ENCODE measurements around the gene TBATA. TPM values are rescaled to one million over a fixed set of nuclear protein-coding genes. Genes with fewer than 3 reads are reported as not detected.

Gene TBATA
- total and polyA plus RNA-seq, 4 experiments from 2014 or later = not detected

- no peaks in the 10 kb centered on the region for H3K9me3 ChIP-seq (ENCODE audit: control insufficient read depth in 1 of 2, low read length in 2 of 2)
- POLR2A ChIA-PET (ENCODE audit: partially characterized antibody) = no interaction called here
Observed at GRCh38 chr10:70760271-70760787, 24.8 kb downstream of the TBATA start.

GRCh38 chr10:70759781-70760180 is 25.4 kb downstream of the TBATA start:
- Histone ChIP-seq H3K4me3 (ENCODE audit: low read length in 2 of 2) (no peak overlapping the region), H3K27me3 (ENCODE audit: insufficient read depth, low read length) (no peaks in the 10 kb centered on the region), H3K4me1 (ENCODE audit: insufficient read depth, low read length) (no peaks in the 10 kb centered on the region), H3K9me3 (ENCODE audit: control insufficient read depth in 1 of 2, low read length in 2 of 2) (no peaks in the 10 kb centered on the region), H3K27ac (ENCODE audit: low read depth, low read length) (no peak overlapping the region), H3K36me3 (ENCODE audit: insufficient read depth, low read length) (no peaks in the 10 kb centered on the region)
- no peaks in the 10 kb centered on the region for H3K9me3 Mint-ChIP-seq
- ChIA-PET POLR2A (ENCODE audit: partially characterized antibody) (no interaction called here), CTCF (ENCODE audit: partially characterized antibody) (interaction anchor here (0.6 to 11.8 kb wide), 8 partner anchors 184 to 305 kb away, joined by 3 to 162 read pairs (median 11); no protein-coding TSS in a partner anchor)
- intact Hi-C loops (cut with micrococcal nuclease) = loop anchor here (1.0 to 10.0 kb wide), 4 partner anchors 200 to 537 kb away; partner anchors contain the start of gene LRRC20
- no peak overlapping the region for H3K4me3 Mint-ChIP-seq
- no peak for DNase-seq
- H3K27me3 Mint-ChIP-seq = no peaks in the 10 kb centered on the region
- no peak overlapping the region for H3K27ac Mint-ChIP-seq
- H3K36me3 Mint-ChIP-seq = no peaks in the 10 kb centered on the region
- H3K4me1 Mint-ChIP-seq = peaks cover 0 to 2% (median under 1%) of the 10 kb centered on the region in 4 donors

More at GRCh38 chr10:70760271-70760787, 24.8 kb downstream of the TBATA start:
- DNase-seq = no peak
- intact Hi-C loops (cut with micrococcal nuclease) = no loop called here
- H3K27me3 Mint-ChIP-seq = no peaks in the 10 kb centered on the region
- Histone ChIP-seq H3K36me3 (ENCODE audit: insufficient read depth, low read length) (no peaks in the 10 kb centered on the region), H3K27ac (ENCODE audit: low read depth, low read length) (no peak overlapping the region), H3K4me3 (ENCODE audit: low read length in 2 of 2) (no peak overlapping the region), H3K27me3 (ENCODE audit: insufficient read depth, low read length) (no peaks in the 10 kb centered on the region), H3K4me1 (ENCODE audit: insufficient read depth, low read length) (no peaks in the 10 kb centered on the region)
- CTCF ChIA-PET (ENCODE audit: partially characterized antibody) = interaction anchor here (0.8 to 11.8 kb wide), 4 partner anchors 10 to 299 kb away, joined by 4 to 162 read pairs (median 18); no protein-coding TSS in a partner anchor
- H3K27ac Mint-ChIP-seq = no peak overlapping the region
- H3K4me3 Mint-ChIP-seq = no peak overlapping the region
- peaks cover 0 to under 1% (median under 1%) of the 10 kb centered on the region in 8 donors for H3K9me3 Mint-ChIP-seq
- no peaks in the 10 kb centered on the region for H3K36me3 Mint-ChIP-seq
- H3K4me1 Mint-ChIP-seq = peaks cover 0 to 2% (median under 1%) of the 10 kb centered on the region in 4 donors

- Mint-ChIP-seq H3K9me3 (no peaks in the 10 kb centered on the region), H3K27me3 (no peaks in the 10 kb centered on the region), H3K4me1 (peaks cover 0 to 2% (median under 1%) of the 10 kb centered on the region in 4 donors), H3K4me3 (no peak overlapping the region), H3K36me3 (no peaks in the 10 kb centered on the region), H3K27ac (no peak overlapping the region)
- DNase-seq = peak; percentile 43 to 62 (median 55)
- Histone ChIP-seq H3K27ac (ENCODE audit: low read depth, low read length) (no peak overlapping the region), H3K4me1 (ENCODE audit: insufficient read depth, low read length) (no peaks in the 10 kb centered on the region), H3K4me3 (ENCODE audit: low read length in 2 of 2) (no peak overlapping the region), H3K9me3 (ENCODE audit: control insufficient read depth in 1 of 2, low read length in 2 of 2) (no peaks in the 10 kb centered on the region), H3K27me3 (ENCODE audit: insufficient read depth, low read length) (no peaks in the 10 kb centered on the region), H3K36me3 (ENCODE audit: insufficient read depth, low read length) (no peaks in the 10 kb centered on the region)
- CTCF ChIA-PET (ENCODE audit: partially characterized antibody) = interaction anchor here (0.6 to 11.8 kb wide), 14 partner anchors 10 to 435 kb away, joined by 3 to 162 read pairs (median 4); no protein-coding TSS in a partner anchor
- intact Hi-C loops (cut with micrococcal nuclease) = loop anchor here (1.0 to 10.0 kb wide), 4 partner anchors 200 to 537 kb away; partner anchors contain the start of gene LRRC20
- POLR2A ChIA-PET (ENCODE audit: partially characterized antibody) = no interaction called here
Observed at GRCh38 chr10:70758757-70759514, 26.2 kb downstream of the TBATA start.

GRCh38 chr10:70757856-70758255 is 27.3 kb downstream of the TBATA start:
- no peaks in the 10 kb centered on the region for H3K4me1 ChIP-seq (ENCODE audit: insufficient read depth, low read length)
- Mint-ChIP-seq H3K36me3 (no peaks in the 10 kb centered on the region), H3K9me3 (no peaks in the 10 kb centered on the region), H3K4me3 (no peak overlapping the region), H3K4me1 (peaks cover 0 to 2% (median under 1%) of the 10 kb centered on the region in 4 donors), H3K27me3 (no peaks in the 10 kb centered on the region), H3K27ac (no peak overlapping the region)
- H3K9me3 ChIP-seq (ENCODE audit: control insufficient read depth in 1 of 2, low read length in 2 of 2) = no peaks in the 10 kb centered on the region
- no peak for DNase-seq
- no peaks in the 10 kb centered on the region for H3K27me3 ChIP-seq (ENCODE audit: insufficient read depth, low read length)
- intact Hi-C loops (cut with micrococcal nuclease) = loop anchor here (5.0 to 10.0 kb wide), 2 partner anchors 373 to 536 kb away; partner anchors contain the start of gene LRRC20
- H3K4me3 ChIP-seq (ENCODE audit: low read length in 2 of 2) = no peak overlapping the region
- no peak overlapping the region for H3K27ac ChIP-seq (ENCODE audit: low read depth, low read length)
- ChIA-PET POLR2A (ENCODE audit: partially characterized antibody) (no interaction called here), CTCF (ENCODE audit: partially characterized antibody) (interaction anchor here (1.7 to 11.8 kb wide), 5 partner anchors 199 to 297 kb away, joined by 9 to 162 read pairs (median 14); no protein-coding TSS in a partner anchor)
- no peaks in the 10 kb centered on the region for H3K36me3 ChIP-seq (ENCODE audit: insufficient read depth, low read length)

- Histone ChIP-seq H3K4me3 (ENCODE audit: low read length in 2 of 2) (no peak overlapping the region), H3K27ac (ENCODE audit: low read depth, low read length) (no peak overlapping the region), H3K9me3 (ENCODE audit: control insufficient read depth in 1 of 2, low read length in 2 of 2) (no peaks in the 10 kb centered on the region), H3K27me3 (ENCODE audit: insufficient read depth, low read length) (no peaks in the 10 kb centered on the region), H3K4me1 (ENCODE audit: insufficient read depth, low read length) (no peaks in the 10 kb centered on the region), H3K36me3 (ENCODE audit: insufficient read depth, low read length) (no peaks in the 10 kb centered on the region)
- no peak for DNase-seq
- H3K36me3 Mint-ChIP-seq = no peaks in the 10 kb centered on the region
- ChIA-PET POLR2A (ENCODE audit: partially characterized antibody) (no interaction called here), CTCF (ENCODE audit: partially characterized antibody) (interaction anchor here (2.0 to 11.8 kb wide), 3 partner anchors 198 to 296 kb away, joined by 9 to 162 read pairs (median 28); no protein-coding TSS in a partner anchor)
- H3K27ac Mint-ChIP-seq = no peak overlapping the region
- no peaks in the 10 kb centered on the region for H3K27me3 Mint-ChIP-seq
- H3K4me1 Mint-ChIP-seq = peaks cover 0 to 2% (median under 1%) of the 10 kb centered on the region in 4 donors
- no peaks in the 10 kb centered on the region for H3K9me3 Mint-ChIP-seq
- intact Hi-C loops (cut with micrococcal nuclease) = loop anchor here (5.0 to 10.0 kb wide), 2 partner anchors 372 to 535 kb away; partner anchors contain the start of gene LRRC20
- no peak overlapping the region for H3K4me3 Mint-ChIP-seq
Observed at GRCh38 chr10:70756700-70757360, 28.3 kb downstream of the TBATA start.

GRCh38 chr10:70753841-70754621 is 31.1 kb downstream of the TBATA start:
- H3K4me1 ChIP-seq (ENCODE audit: insufficient read depth, low read length) = no peaks in the 10 kb centered on the region
- intact Hi-C loops (cut with micrococcal nuclease) = loop anchor here (10.0 kb wide), 1 partner anchor 369 kb away; the partner anchor contains the start of gene LRRC20
- POLR2A ChIA-PET (ENCODE audit: partially characterized antibody) = no interaction called here
- no peak overlapping the region for H3K4me3 Mint-ChIP-seq
- no peaks in the 10 kb centered on the region for H3K27me3 Mint-ChIP-seq
- H3K4me3 ChIP-seq (ENCODE audit: low read length in 2 of 2) = no peak overlapping the region
- DNase-seq = no peak
- H3K4me1 Mint-ChIP-seq = peaks cover 0 to 2% (median under 1%) of the 10 kb centered on the region in 4 donors
- no peaks in the 10 kb centered on the region for H3K9me3 ChIP-seq (ENCODE audit: control insufficient read depth in 1 of 2, low read length in 2 of 2)
- H3K27ac ChIP-seq (ENCODE audit: low read depth, low read length) = no peak overlapping the region
- peak overlapping the region in 1 of 7 donors; percentile 15 for H3K27ac Mint-ChIP-seq
- H3K36me3 Mint-ChIP-seq = no peaks in the 10 kb centered on the region
- CTCF ChIA-PET (ENCODE audit: partially characterized antibody) = interaction anchor here (1.0 to 11.8 kb wide), 4 partner anchors 9 to 293 kb away, joined by 3 to 162 read pairs (median 10); no protein-coding TSS in a partner anchor
- no peaks in the 10 kb centered on the region for H3K36me3 ChIP-seq (ENCODE audit: insufficient read depth, low read length)
- H3K9me3 Mint-ChIP-seq = no peaks in the 10 kb centered on the region
- no peaks in the 10 kb centered on the region for H3K27me3 ChIP-seq (ENCODE audit: insufficient read depth, low read length)
